Inflammatory macrophage (primary cell): ENCODE measurements around the gene ADARB1.
"Not testable (repeated sequence)": the region's sequence is repeated elsewhere in the genome, so short reads cannot be mapped to it uniquely, and the experiment has no call there.

Source experiments
- DNase-seq, 2 donors: peaks; one replicate each; pipeline ENCODE4 v3.0.0-alpha.2; 2020 to 2022
- total RNA-seq, 18 experiments: gene quantifications; one replicate each; lab custom pipeline; 2026; ENCODE audit warnings: mixed read lengths in 6 of 18, inconsistent platforms in 2 of 18; lab: John Stamatoyannopoulos, UW

The ADARB1 gene
- total RNA-seq = 11.5 to 48.5 (median 22.8) reads per million in 18 experiments

GRCh38 chr21:45074048-45074817 is at the start of gene ADARB1:
ADARB1 (plus strand) TSS chr21:45074580; CDS start chr21:45171657, 97,077 bp downstream.
- peak; percentile 33 to 78 for DNase-seq

- no peak for DNase-seq
These were observed 48.2 kb upstream of the ADARB1 start for GRCh38 chr21:45026066-45026745.

- no peak for DNase-seq
These were observed 47.6 kb upstream of the ADARB1 start for GRCh38 chr21:45026826-45027225.

GRCh38 chr21:45027241-45028196 is 46.9 kb upstream of the ADARB1 start:
- no peak for DNase-seq

GRCh38 chr21:45028645-45029044 is 45.7 kb upstream of the ADARB1 start:
- DNase-seq = not testable (repeated sequence)

- no peak for DNase-seq
These were observed 45.0 kb upstream of the ADARB1 start for GRCh38 chr21:45029298-45029947.

- no peak for DNase-seq
These were observed 44.3 kb upstream of the ADARB1 start for GRCh38 chr21:45029948-45030681.

GRCh38 chr21:45030682-45031570 is 43.5 kb upstream of the ADARB1 start:
- DNase-seq = no peak

GRCh38 chr21:45031571-45032191 is 42.7 kb upstream of the ADARB1 start:
- DNase-seq = no peak

GRCh38 chr21:45032332-45032731 is 42.0 kb upstream of the ADARB1 start:
- DNase-seq = no peak

- DNase-seq = no peak
These were observed 41.2 kb upstream of the ADARB1 start for GRCh38 chr21:45032977-45033710.

GRCh38 chr21:45033791-45034555 is 40.4 kb upstream of the ADARB1 start:
- DNase-seq = no peak

- no peak for DNase-seq
These were observed 39.6 kb upstream of the ADARB1 start for GRCh38 chr21:45034556-45035476.

GRCh38 chr21:45035477-45035848 is 38.9 kb upstream of the ADARB1 start:
- no peak for DNase-seq

- DNase-seq = no peak
These were observed 37.8 kb upstream of the ADARB1 start for GRCh38 chr21:45036630-45037029.

- no peak for DNase-seq
These were observed 36.4 kb upstream of the ADARB1 start for GRCh38 chr21:45037986-45038385.
